ENCODE data around the gene TBRG4. TPM values are rescaled to one million over a fixed set of nuclear protein-coding genes. Genes with fewer than 3 reads are reported as not detected.

TBRG4 gene
- total RNA-seq, 1 donor = 46.6 TPM

DNA sequence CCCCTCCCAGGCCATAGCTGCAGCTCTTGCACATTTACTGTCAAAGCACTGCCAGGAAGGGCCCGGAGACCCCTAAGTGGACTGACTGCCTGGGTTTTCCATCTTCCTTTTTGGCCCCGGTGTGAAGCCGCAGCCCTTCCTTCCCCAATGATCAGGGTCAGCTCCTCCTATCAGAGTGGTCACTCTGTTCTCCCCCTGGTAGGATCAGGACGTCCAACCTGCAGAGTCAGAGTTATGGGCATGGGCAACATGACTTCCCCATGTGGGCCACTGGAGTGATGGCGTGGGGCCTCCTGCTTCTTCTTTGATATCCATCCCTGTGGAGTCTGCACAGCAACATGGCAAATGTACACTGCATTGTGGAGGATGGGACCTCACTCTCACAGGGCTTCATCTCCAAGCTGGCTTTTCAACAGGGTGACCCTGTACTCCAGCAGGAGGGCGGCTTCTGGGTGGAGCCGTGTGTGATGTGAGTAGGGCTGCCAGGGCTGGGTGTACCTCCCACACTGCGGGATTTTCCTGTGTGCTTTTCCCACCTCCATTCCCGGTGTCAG is 39.7 kb upstream of the TBRG4 start:
- DNase-seq (ENCODE audit: low read depth) = no peak
- TF ChIP-seq, protein P1, sequence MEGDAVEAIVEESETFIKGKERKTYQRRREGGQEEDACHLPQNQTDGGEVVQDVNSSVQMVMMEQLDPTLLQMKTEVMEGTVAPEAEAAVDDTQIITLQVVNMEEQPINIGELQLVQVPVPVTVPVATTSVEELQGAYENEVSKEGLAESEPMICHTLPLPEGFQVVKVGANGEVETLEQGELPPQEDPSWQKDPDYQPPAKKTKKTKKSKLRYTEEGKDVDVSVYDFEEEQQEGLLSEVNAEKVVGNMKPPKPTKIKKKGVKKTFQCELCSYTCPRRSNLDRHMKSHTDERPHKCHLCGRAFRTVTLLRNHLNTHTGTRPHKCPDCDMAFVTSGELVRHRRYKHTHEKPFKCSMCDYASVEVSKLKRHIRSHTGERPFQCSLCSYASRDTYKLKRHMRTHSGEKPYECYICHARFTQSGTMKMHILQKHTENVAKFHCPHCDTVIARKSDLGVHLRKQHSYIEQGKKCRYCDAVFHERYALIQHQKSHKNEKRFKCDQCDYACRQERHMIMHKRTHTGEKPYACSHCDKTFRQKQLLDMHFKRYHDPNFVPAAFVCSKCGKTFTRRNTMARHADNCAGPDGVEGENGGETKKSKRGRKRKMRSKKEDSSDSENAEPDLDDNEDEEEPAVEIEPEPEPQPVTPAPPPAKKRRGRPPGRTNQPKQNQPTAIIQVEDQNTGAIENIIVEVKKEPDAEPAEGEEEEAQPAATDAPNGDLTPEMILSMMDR (IDR thresholded peaks at IDR 0.05; ENCODE audit: insufficient read depth, low read length) = no peak
- no peak overlapping the region for H3K4me3 ChIP-seq (ENCODE audit: low read depth, low read length)

DNA sequence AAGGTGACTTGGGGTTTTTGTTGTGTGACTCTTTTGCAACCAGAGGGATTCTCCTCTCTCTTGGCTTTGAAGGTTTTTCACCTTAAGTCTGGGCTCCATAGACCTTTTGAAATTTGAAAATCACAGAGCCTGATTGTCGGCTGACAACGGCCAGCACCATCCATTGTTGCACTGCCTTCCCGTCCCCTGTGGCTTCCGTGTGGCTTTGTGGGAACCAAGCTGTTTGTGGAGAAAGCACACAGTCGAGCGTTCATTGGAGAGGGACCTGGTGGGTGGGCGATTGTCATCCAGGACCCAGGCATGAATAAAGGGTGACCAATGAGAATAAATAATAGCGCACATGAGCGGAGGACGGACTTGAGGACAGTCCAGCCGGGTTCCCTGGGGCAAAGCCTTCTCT is 38.7 kb upstream of the TBRG4 start:
- TF ChIP-seq, protein P1 (IDR thresholded peaks at IDR 0.05; ENCODE audit: insufficient read depth, low read length) = no peak
- no peak for DNase-seq (ENCODE audit: low read depth)
- H3K4me3 ChIP-seq (ENCODE audit: low read depth, low read length) = no peak overlapping the region

GRCh38 chr7:45149606-45150005 is 38.1 kb upstream of the TBRG4 start:
- TF ChIP-seq, protein P1 (IDR thresholded peaks at IDR 0.05; ENCODE audit: insufficient read depth, low read length) = no peak
- no peak overlapping the region for H3K4me3 ChIP-seq (ENCODE audit: low read depth, low read length)
- no peak for DNase-seq (ENCODE audit: low read depth)

DNA sequence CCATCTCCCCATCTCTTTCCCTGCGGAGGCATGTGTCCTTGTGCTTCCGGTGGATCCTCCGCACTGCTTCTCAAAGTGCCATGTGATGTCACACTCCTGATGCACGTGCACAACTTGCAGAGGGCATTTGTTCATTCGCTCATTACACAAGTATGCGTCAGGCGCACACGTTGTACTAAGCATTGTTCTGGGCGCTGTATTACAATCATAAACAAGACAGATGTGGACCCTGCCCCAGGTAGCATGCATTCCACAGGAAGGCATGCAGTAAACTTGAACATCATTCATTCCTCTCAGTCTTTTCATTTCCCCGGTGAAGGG is 37.1 kb upstream of the TBRG4 start:
- DNase-seq (ENCODE audit: low read depth) = no peak
- H3K4me3 ChIP-seq (ENCODE audit: low read depth, low read length) = no peak overlapping the region
- TF ChIP-seq, protein P1 (IDR thresholded peaks at IDR 0.05; ENCODE audit: insufficient read depth, low read length) = no peak

GRCh38 chr7:45147858-45148652 is 36.6 kb upstream of the TBRG4 start:
- no peak overlapping the region for H3K4me3 ChIP-seq (ENCODE audit: low read depth, low read length)
- TF ChIP-seq, protein P1 (IDR thresholded peaks at IDR 0.05; ENCODE audit: insufficient read depth, low read length) = no peak
- DNase-seq (ENCODE audit: low read depth) = no peak

- TF ChIP-seq, protein P1 (IDR thresholded peaks at IDR 0.05; ENCODE audit: insufficient read depth, low read length) = no peak
- no peak for DNase-seq (ENCODE audit: low read depth)
- no peak overlapping the region for H3K4me3 ChIP-seq (ENCODE audit: low read depth, low read length)
Observed at GRCh38 chr7:45146531-45147379, 35.3 kb upstream of the TBRG4 start.
